ENCODE measurements around the gene PVALEF.

PVALEF gene

DNA sequence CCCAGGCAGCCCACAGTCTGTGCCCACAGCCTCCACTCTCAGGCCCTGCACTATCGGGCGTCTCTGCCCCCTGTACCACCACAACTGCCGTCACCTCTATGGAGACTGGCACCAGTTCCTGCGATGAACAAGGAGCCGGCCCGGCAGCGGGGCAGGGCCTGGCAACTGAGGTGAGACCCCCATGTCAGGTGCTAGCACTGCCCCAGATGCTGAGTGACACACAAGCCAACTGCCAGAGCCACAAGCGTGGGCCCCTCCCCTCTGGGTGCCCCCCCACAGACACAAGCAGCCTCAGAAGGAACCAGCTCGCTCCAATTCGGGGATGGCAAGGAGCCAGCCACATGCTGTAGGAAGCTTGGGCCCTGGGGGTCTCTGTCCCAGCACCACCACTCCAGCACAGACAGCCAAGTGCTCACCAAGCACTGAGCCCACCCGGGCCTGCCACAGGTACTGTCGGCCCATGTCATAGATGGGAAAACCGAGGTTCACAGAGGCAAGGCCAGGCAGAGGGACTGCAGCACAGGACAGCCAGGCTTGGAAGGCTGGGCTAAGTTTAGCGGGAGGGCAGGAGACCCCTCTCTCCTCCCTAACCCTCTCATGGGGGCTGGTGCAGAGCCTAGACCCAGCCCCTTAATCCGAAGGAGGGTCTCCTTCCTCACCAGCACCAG, 1.5 kb upstream of the PVALEF start:
- Histone ChIP-seq H3K79me2 (ENCODE audit: low read length) (no peaks in the 10 kb centered on the region), H3K4me1 (ENCODE audit: low read length) (no peaks in the 10 kb centered on the region), H3K27me3 (ENCODE audit: low read depth, low read length) (no peaks in the 10 kb centered on the region), H3K9ac (ENCODE audit: low read length) (no peak overlapping the region), H3K36me3 (replicated peaks; ENCODE audit: low read depth, low read length) (no peaks in the 10 kb centered on the region), H2AFZ (ENCODE audit: low read depth, low read length) (no peak overlapping the region), H3K9me3 (ENCODE audit: insufficient read depth, low read length) (no peaks in the 10 kb centered on the region), H4K20me1 (ENCODE audit: insufficient read depth, low read length) (no peaks in the 10 kb centered on the region), H3K4me3 (ENCODE audit: low read length) (no peak overlapping the region), H3K27ac (ENCODE audit: low read length) (no peak overlapping the region), H3K4me2 (ENCODE audit: low read length) (no peak overlapping the region)
- TF ChIP-seq, protein P1, sequence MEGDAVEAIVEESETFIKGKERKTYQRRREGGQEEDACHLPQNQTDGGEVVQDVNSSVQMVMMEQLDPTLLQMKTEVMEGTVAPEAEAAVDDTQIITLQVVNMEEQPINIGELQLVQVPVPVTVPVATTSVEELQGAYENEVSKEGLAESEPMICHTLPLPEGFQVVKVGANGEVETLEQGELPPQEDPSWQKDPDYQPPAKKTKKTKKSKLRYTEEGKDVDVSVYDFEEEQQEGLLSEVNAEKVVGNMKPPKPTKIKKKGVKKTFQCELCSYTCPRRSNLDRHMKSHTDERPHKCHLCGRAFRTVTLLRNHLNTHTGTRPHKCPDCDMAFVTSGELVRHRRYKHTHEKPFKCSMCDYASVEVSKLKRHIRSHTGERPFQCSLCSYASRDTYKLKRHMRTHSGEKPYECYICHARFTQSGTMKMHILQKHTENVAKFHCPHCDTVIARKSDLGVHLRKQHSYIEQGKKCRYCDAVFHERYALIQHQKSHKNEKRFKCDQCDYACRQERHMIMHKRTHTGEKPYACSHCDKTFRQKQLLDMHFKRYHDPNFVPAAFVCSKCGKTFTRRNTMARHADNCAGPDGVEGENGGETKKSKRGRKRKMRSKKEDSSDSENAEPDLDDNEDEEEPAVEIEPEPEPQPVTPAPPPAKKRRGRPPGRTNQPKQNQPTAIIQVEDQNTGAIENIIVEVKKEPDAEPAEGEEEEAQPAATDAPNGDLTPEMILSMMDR (IDR thresholded peaks at IDR 0.05; ENCODE audit: low read depth, low read length): no peak
- TF ChIP-seq EZH2phosphoT487 (IDR thresholded peaks at IDR 0.05; ENCODE audit: low read depth): no peak

DNA sequence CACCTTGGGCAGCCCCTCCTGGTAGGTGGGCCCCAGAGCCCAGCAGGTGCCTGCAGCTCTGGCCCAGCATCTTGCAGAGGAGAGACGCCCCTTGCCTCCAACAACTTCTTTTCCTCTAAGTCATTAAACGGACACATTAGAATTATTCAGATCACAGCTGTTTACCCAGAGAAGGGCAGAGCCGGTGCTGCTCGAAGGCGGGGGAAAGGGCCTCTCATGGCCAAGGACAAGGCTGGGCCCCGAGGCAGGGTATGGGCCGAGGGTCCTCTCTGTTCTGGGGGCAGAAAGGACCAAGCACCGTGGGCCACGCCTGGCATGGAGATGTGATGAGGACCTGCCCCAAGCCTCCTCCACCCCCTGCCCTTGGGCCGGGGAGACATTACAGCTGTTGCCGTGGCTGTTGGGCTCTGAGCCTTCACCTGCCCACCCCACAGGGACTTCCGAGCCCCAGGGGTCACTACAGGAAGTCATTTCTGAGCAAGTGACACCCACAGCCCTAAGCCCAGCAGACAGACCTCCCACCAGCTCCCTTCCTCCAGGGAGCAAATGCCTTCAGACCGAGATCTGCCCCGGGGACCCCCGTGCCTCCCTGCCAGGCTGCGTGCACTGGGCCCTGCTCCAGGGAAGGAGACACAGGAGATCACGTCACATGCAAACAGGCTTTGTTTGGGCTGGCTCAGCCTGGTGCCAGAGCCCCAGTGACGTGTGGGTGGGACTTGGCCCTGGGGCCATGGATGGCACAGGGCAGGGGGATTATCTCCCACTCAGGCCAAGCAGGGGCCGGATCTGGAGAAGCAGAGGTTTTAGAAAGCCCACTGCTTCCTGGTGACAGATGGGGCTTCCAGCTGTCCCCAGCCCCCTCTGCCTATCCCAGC, 699 bp upstream of the PVALEF start:
- H3K9me3 ChIP-seq (ENCODE audit: insufficient read depth, low read length): no peaks in the 10 kb centered on the region
- H3K36me3 ChIP-seq (replicated peaks; ENCODE audit: low read depth, low read length): no peaks in the 10 kb centered on the region
- no peaks in the 10 kb centered on the region for H4K20me1 ChIP-seq (ENCODE audit: insufficient read depth, low read length)
- H3K27me3 ChIP-seq (ENCODE audit: low read depth, low read length): no peaks in the 10 kb centered on the region
- no peak overlapping the region for H2AFZ ChIP-seq (ENCODE audit: low read depth, low read length)
- no peaks in the 10 kb centered on the region for H3K4me1 ChIP-seq (ENCODE audit: low read length)
- no peak overlapping the region for H3K9ac ChIP-seq (ENCODE audit: low read length)
- H3K4me3 ChIP-seq (ENCODE audit: low read length): no peak overlapping the region
- TF ChIP-seq EZH2phosphoT487 (IDR thresholded peaks at IDR 0.05; ENCODE audit: low read depth): no peak
- TF ChIP-seq, protein P1 (IDR thresholded peaks at IDR 0.05; ENCODE audit: low read depth, low read length): no peak
- no peak overlapping the region for H3K27ac ChIP-seq (ENCODE audit: low read length)
- H3K79me2 ChIP-seq (ENCODE audit: low read length): no peaks in the 10 kb centered on the region
- H3K4me2 ChIP-seq (ENCODE audit: low read length): no peak overlapping the region

DNA sequence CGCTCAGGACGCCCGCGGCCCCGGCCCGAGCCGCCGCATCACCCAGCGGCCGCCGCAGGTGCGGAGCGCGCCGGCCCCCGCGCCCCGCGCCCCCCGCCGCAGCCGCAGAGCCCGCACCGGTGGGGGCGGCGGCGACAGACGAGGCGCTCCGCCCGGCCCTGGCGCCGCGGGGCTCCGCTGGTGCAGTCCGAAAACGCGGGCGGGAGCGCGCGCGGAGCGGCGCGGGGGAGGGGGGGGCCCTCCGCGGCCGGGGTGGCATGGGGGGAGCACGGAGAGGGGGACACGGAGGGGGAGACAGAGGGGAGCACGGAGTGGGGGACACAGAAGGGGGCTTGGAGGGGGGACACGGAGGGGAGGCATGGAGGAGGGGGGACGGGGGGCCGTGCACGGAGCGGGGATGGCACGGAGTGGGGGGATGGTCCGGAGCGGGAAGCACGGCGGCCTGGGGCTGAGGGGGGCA, 756 bp downstream of the PVALEF start, which contains the start of gene AATK:
Gene AATK, minus strand, starts transcription at position 189 of the 460 bp plus-strand sequence. CDS start 229 bp downstream, outside the sequence.
- no peaks in the 10 kb centered on the region for H3K27me3 ChIP-seq (ENCODE audit: low read depth, low read length)
- H3K36me3 ChIP-seq (replicated peaks; ENCODE audit: low read depth, low read length): no peaks in the 10 kb centered on the region
- H3K79me2 ChIP-seq (ENCODE audit: low read length): no peaks in the 10 kb centered on the region
- H3K4me2 ChIP-seq (ENCODE audit: low read length): no peak within 1 kb of the TSS
- H3K4me3 ChIP-seq (ENCODE audit: low read length): no peak within 1 kb of the TSS
- H2AFZ ChIP-seq (ENCODE audit: low read depth, low read length): no peak within 1 kb of the TSS
- H3K27ac ChIP-seq (ENCODE audit: low read length): no peak within 1 kb of the TSS
- no peaks in the 10 kb centered on the region for H3K4me1 ChIP-seq (ENCODE audit: low read length)
- no peaks in the 10 kb centered on the region for H4K20me1 ChIP-seq (ENCODE audit: insufficient read depth, low read length)
- no peaks in the 10 kb centered on the region for H3K9me3 ChIP-seq (ENCODE audit: insufficient read depth, low read length)
- no peak within 1 kb of the TSS for H3K9ac ChIP-seq (ENCODE audit: low read length)
- TF ChIP-seq, protein P1 (IDR thresholded peaks at IDR 0.05; ENCODE audit: low read depth, low read length): no peak
- no peak for TF ChIP-seq EZH2phosphoT487 (IDR thresholded peaks at IDR 0.05; ENCODE audit: low read depth)

DNA sequence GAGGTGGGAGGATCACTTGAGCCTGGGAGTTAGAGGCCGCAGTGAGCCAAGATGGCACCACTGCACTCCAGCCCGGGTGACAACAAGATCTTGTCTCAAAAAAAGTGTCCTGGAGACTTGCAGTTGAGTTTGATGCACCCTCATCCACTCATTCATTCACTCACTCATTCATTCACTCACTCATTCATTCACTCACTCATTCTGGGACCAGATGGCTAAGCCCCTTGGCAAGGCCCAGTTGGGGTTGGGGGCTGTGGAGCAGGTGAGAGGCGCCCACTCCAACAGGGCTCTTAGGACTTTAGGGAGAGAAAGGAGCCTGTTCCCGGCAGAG, 1.9 kb downstream of the PVALEF start:
- Histone ChIP-seq H3K9me3 (ENCODE audit: insufficient read depth, low read length) (no peaks in the 10 kb centered on the region), H3K27ac (ENCODE audit: low read length) (no peak overlapping the region), H3K36me3 (replicated peaks; ENCODE audit: low read depth, low read length) (no peaks in the 10 kb centered on the region), H3K27me3 (ENCODE audit: low read depth, low read length) (no peaks in the 10 kb centered on the region), H3K9ac (ENCODE audit: low read length) (no peak overlapping the region), H3K4me3 (ENCODE audit: low read length) (no peak overlapping the region), H2AFZ (ENCODE audit: low read depth, low read length) (no peak overlapping the region), H4K20me1 (ENCODE audit: insufficient read depth, low read length) (no peaks in the 10 kb centered on the region), H3K4me2 (ENCODE audit: low read length) (no peak overlapping the region), H3K79me2 (ENCODE audit: low read length) (no peaks in the 10 kb centered on the region), H3K4me1 (ENCODE audit: low read length) (no peaks in the 10 kb centered on the region)
- TF ChIP-seq, protein P1 (IDR thresholded peaks at IDR 0.05; ENCODE audit: low read depth, low read length): no peak
